ACHN (cell line): Measurements from ENCODE around the gene CHD9NB.
"Not testable (repeated sequence)": the region's sequence is repeated elsewhere in the genome, so short reads cannot be mapped to it uniquely, and the experiment has no call there.

Experiments used
- DNase-seq: peaks from one replicate; pipeline ENCODE4 v3.0.0-alpha.2; 2015
- in situ Hi-C: cut with HindIII; loops from 2 replicates; pipeline ENCODE4 v1.10.0; 2017; ENCODE audit warnings: low sequenced_read_pairs, low pct_ligation_motif_present, low pct_unique_long_range_greater_than_20kb

The CHD9NB gene

GRCh38 chr16:53064081-53064578 is 11.4 kb upstream of the CHD9NB start:
- DNase-seq, result no peak
- in situ Hi-C loops, result no loop called here

DNA sequence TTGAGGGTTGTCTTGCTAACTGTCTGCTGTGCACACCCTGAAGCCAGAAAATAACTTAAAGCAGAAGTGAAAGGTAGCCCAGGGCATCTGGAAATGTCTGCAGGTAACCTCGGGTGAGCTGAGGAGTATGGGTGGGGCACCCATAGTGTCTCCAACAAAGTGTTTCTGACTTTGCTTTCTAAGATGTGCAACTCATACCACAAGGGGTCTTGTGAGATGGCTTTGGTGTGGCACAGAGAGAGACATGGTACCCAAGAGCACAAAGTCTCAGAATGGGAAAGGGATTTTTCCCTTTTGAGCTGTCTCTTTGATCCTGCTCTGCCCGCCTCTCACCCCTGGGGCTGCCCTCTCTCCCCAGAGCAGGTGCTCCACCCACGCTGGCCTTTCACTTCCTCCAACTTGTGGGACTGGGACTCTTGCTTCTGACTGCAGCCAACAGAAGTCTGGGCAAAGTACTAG is 9.0 kb upstream of the CHD9NB start:
- in situ Hi-C loops, result no loop called here

DNA sequence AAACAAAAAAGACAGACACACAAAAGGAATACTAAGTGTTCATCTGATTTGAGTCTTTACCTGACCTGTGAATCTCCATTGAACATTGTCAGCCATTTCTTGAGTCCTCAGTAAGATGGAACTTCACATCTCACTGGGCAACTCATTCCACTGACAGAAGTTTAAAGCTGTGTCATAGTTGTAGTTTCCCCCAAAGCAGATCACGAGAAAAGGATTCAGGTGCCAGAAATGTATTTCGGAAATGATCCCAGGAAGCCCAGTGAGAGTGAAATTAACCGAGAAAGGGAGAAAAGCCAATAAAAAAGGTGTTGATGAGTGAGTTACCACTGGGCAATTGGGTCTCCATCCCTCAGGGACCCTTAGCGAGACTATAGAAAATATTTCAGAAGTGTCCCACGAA is 8.6 kb upstream of the CHD9NB start:
- in situ Hi-C loops, result no loop called here
- no peak for DNase-seq

More for the DNA sequence above, 9.0 kb upstream of the CHD9NB start:
- no peak for DNase-seq

DNA sequence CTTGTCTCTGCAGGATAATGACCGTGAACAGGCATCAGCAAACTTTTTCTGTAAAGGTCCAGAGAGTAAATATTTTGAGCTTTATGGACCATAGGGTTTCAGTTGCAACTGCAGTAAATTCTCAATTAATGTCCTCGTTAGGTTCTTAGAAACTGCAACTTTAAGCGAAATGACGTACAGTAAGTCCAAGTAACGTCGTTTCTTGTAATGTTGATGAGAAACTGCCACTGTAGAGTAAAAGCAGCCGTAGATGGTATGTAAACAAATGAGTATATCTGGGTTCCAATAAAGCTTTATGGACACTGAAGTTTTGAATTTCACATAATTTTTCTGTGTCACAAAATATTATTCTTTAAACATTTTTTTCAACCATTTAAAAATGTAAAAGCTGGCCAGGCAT is 7.0 kb upstream of the CHD9NB start:
- in situ Hi-C loops, result no loop called here
- DNase-seq, result no peak

- in situ Hi-C loops, result no loop called here
- DNase-seq, result no peak
These were observed 6.2 kb upstream of the CHD9NB start for GRCh38 chr16:53058882-53059281.

- in situ Hi-C loops, result no loop called here
These were observed 5.7 kb upstream of the CHD9NB start for GRCh38 chr16:53058441-53058840.

DNA sequence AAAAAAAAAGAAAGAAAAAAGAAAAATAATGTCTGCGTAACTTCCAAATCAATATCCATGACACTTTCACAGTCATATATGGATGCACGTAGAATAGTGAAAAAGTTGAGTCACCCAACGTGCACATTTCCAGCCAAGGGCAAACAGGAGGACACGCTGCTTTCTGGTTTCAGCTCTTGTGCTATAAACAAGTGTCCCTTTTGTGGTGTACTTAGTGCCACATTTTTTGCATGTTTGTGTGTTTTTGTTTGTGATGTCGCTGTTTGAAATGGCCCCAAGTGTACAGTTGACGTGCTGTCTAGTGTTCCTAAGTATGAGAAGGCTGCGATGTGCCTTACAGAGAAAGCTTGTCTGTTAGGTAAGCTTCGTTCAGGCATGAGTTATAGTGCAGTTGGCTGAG is 5.0 kb upstream of the CHD9NB start:
- in situ Hi-C loops, result no loop called here
- no peak for DNase-seq

More at GRCh38 chr16:53058441-53058840, 5.7 kb upstream of the CHD9NB start:
- no peak for DNase-seq

DNA sequence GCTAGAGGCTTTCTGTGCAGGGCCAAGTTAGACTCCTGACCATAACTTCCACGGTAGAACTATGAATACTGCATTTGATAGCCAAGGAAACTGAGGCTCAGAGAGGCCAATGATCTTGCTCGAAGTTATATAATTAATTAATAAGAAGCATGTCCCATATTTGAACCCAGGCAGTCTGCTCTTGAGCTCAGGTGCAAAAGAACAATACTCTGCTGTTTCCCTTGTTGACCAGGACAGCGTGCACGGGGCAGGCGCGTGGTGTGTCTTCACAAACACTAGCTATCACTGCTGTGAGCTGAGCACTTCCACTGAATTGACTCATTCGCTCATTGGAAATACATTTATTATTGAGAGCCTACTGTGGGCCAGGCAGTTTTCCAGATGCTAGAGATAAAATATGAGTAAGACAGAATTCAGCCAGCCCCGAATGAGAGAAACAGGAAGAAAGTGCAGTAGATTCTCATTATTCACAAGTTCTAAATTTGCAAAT is 3.7 kb upstream of the CHD9NB start:
- DNase-seq, result no peak
- in situ Hi-C loops, result no loop called here

DNA sequence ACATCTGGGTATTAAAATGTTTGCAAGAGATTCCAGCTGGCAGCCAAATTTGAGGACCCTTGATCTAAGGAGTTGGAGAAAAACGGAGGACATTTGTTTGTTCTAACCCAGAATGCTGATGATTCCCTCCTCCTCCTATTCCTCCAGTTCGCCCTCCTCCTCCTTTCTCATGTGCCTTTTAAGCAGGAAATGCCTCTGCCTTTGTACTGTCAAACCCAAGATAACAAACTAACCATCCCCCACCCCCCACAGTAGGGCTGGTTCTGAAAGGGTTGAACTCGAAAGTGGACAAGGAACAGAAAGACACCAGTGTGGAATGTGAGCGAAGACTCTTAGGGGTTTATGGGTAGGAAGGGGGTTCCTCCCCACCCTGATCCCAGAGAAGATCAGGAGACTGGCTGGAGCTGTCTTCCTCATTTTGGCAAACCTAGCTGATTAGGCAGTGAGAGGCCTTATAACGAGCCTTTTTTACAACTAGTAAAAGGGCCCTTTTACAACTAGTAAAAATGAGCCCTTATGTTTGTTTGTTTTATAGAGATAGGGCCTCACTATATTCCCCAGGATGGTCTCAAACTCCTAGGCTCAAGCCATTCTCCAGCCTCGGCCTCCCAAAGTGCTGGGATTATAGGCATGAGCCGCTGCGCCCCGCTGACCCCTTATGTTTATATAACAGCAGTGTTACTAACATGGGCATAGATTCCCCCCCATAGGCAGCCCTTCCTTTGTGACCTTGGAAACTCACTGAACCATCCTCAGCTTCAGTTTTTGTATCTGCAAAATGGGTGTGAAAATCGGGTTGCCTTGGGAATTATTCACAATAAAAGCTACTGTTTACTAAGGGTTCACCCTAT is 3.1 kb upstream of the CHD9NB start:
- peak; percentile 47 for DNase-seq
- in situ Hi-C loops, result no loop called here

GRCh38 chr16:53054670-53055485 is 2.2 kb upstream of the CHD9NB start, which contains the start of gene CHD9:
Gene CHD9, plus strand, starts transcription at chr16:53054991. Its CDS starts 101,099 bp downstream, at chr16:53156090.
- in situ Hi-C loops, result no loop called here

DNA sequence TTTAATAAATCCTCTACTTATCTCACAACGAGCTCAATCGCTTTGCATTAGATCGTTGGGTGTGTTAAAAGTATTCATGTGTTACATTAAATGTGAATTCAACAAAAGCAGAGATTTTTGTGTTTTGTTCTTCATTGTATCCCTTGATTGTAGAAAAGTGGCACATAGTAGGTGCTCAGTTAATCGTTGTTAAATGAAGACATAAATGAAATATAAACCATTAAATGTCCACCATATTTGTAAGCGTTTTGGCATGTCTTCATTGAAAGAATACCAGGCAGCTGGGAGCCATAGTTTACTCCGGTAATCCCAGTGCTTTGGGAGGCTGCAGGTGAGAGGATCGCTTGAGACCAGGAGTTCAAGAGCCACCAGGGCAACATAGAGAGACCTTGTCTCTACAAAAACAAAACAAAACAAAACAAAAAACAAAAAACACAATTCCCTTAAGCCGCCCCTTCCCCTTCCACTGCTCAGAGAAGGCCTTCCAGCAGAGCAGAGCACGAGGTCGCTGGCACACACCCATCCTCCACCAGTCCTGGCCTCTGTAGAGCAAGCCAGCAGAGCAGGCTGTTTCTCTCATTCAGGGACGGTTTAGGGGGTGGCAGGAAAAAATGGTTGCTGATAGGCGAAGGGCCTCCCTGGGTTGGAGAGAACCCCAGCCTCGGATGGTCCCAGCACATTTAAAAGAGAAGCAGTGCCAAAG is 1.4 kb upstream of the CHD9NB start:
- in situ Hi-C loops, result no loop called here
- peak; percentile 44 for DNase-seq

More at GRCh38 chr16:53054670-53055485, 2.2 kb upstream of the CHD9NB start, which contains the start of gene CHD9:
- peak; percentile 92 for DNase-seq

DNA sequence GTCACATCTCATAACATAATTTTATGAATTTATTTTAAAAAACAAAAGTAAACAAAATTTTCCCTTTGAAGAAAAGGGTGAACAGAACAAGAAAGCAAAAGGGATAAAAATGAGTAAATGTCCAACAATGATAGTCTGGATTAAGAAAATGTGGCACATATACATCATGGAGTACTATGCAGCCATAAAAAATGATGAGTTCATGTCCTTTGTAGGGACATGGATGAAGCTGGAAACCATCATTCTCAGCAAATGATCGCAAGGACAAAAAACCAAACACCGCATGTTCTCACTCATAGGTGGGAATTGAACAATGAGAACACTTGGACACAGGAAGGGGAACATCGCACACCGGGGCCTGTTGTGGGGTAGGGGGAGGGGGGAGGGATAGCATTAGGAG is 1.4 kb downstream of the CHD9NB start:
- in situ Hi-C loops, DNase-seq: not testable (repeated sequence)

GRCh38 chr16:53048139-53048915 is 4.4 kb downstream of the CHD9NB start:
- DNase-seq, result no peak
- in situ Hi-C loops, result no loop called here

DNA sequence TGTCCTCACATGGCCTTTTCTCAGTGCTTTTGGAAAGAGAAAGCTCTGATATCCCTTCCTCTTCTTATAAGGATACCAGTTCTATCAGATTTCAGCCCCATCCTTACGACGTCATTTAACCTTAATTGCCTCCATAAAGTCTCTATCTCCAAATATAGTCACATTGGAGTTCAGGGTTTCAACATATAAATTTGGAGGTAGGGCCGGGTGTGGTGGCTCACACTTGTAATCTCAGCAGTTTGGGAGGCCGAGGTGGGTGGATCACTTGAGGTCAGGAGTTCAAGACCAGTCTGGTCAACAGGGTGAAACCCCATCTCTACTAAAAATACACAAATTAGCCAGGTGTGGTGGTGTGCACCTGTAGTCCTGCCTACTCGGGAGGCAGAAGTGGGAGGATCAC is 5.2 kb downstream of the CHD9NB start:
- in situ Hi-C loops, result not testable (repeated sequence)

GRCh38 chr16:53045341-53046220 is 7.1 kb downstream of the CHD9NB start:
- DNase-seq, result no peak

More for the DNA sequence above, 5.2 kb downstream of the CHD9NB start:
- not testable (repeated sequence) for DNase-seq

GRCh38 chr16:53043986-53044601 is 8.6 kb downstream of the CHD9NB start:
- in situ Hi-C loops, result no loop called here
- peak; percentile 30 for DNase-seq

More at GRCh38 chr16:53045341-53046220, 7.1 kb downstream of the CHD9NB start:
- in situ Hi-C loops, result no loop called here
